Liver (tissue), 9 donors: ENCODE results near the gene ASTN1. TPM values are rescaled to one million over a fixed set of nuclear protein-coding genes. Genes with fewer than 3 reads are reported as not detected.

Source experiments
- DNase-seq: peaks from one replicate; pipeline ENCODE4 v3.0.0-alpha.2; 2017; ENCODE audit warnings: low spot score
- H3K27ac ChIP-seq, 2 donors: one replicate each; pipeline ENCODE4 v1.7.0; 2013; ENCODE audit warnings: inconsistent platforms in 2 of 2, low read length in 2 of 2, control low read depth in 1 of 2, low read depth in 1 of 2, mild to moderate bottlenecking in 1 of 2
- H3K27me3 ChIP-seq, 4 donors: one replicate each; pipeline versions ENCODE4 v1.6.1 to v1.7.0; 2013; ENCODE audit warnings: low read length in 3 of 4, inconsistent platforms in 1 of 4, mild to moderate bottlenecking in 1 of 4, moderate library complexity in 1 of 4; ENCODE audit not compliant: control insufficient read depth in 4 of 4, insufficient read depth in 4 of 4
- H3K36me3 ChIP-seq, 4 donors: one replicate each; pipeline versions ENCODE4 v1.6.1 to v1.7.0; 2013; ENCODE audit warnings: low read length in 3 of 4, mild to moderate bottlenecking in 3 of 4, low read depth in 1 of 4, moderate library complexity in 1 of 4; ENCODE audit not compliant: control insufficient read depth in 4 of 4, insufficient read depth in 3 of 4
- H3K4me1 ChIP-seq, 4 donors: one replicate each; pipeline versions ENCODE4 v1.6.1 to v1.7.0; 2013; ENCODE audit warnings: low read length in 3 of 4, mild to moderate bottlenecking in 3 of 4, moderate library complexity in 1 of 4; ENCODE audit not compliant: control insufficient read depth in 4 of 4, insufficient read depth in 4 of 4
- H3K4me3 ChIP-seq, 3 donors: one replicate each; pipeline versions ENCODE4 v1.6.1 to v1.7.0; 2013; ENCODE audit warnings: low read length in 3 of 3, control low read depth in 1 of 3, low read depth in 1 of 3, mild to moderate bottlenecking in 1 of 3
- H3K9ac ChIP-seq, 2 donors: one replicate each; pipeline ENCODE4 v1.7.0; 2013; ENCODE audit warnings: low read length in 2 of 2, mild to moderate bottlenecking in 2 of 2, moderate library complexity in 2 of 2, control low read depth in 1 of 2, low read depth in 1 of 2
- H3K9me3 ChIP-seq, 4 donors: one replicate each; pipeline versions ENCODE4 v1.6.1 to v1.7.0; 2013; ENCODE audit warnings: low read length in 3 of 4; ENCODE audit not compliant: control insufficient read depth in 4 of 4
- ATF3 ChIP-seq: IDR thresholded peaks from 2 replicates; pipeline ENCODE4 v1.6.1; 2016; ENCODE audit warnings: antibody characterized with exemption
- CTCF ChIP-seq: fragments of 150-350 bp; IDR thresholded peaks from 2 replicates; pipeline ENCODE4 v1.5.1; 2017; ENCODE audit warnings: improper control_type of control experiment, low read depth, low read length; ENCODE audit not compliant: missing input control
- EGR1 ChIP-seq, 2 donors: IDR thresholded peaks; 2 replicates each; pipeline ENCODE4 v1.6.1; 2016 to 2018; ENCODE audit warnings: antibody characterized with exemption in 2 of 2, low read depth in 2 of 2
- FOXA1 ChIP-seq: IDR thresholded peaks from 2 replicates; pipeline ENCODE4 v1.6.1; 2016; ENCODE audit warnings: antibody characterized with exemption
- GABPA ChIP-seq, 2 donors: IDR thresholded peaks in 1 of 2; conservative IDR thresholded peaks in 1 of 2; 2 replicates each; pipeline ENCODE4 v1.6.1; 2016; ENCODE audit warnings: antibody characterized with exemption in 2 of 2, mild to moderate bottlenecking in 1 of 2, moderate library complexity in 1 of 2
- HNF4A ChIP-seq, 2 donors: conservative IDR thresholded peaks; 2 replicates each; pipeline ENCODE4 v1.6.1; 2016; ENCODE audit warnings: antibody characterized with exemption in 2 of 2, mild to moderate bottlenecking in 2 of 2
- HNF4G ChIP-seq: IDR thresholded peaks from 2 replicates; pipeline ENCODE4 v1.6.1; 2016; ENCODE audit warnings: antibody characterized with exemption
- JUND ChIP-seq, 2 donors: IDR thresholded peaks; 2 replicates each; pipeline ENCODE4 v1.6.1; 2016; ENCODE audit warnings: antibody characterized with exemption in 2 of 2
- MAX ChIP-seq: IDR thresholded peaks from 2 replicates; pipeline ENCODE4 v1.6.1; 2016; ENCODE audit warnings: antibody characterized with exemption
- NR2F2 ChIP-seq: IDR thresholded peaks from 2 replicates; pipeline ENCODE4 v1.6.1; 2016; ENCODE audit warnings: antibody characterized with exemption
- RAD21 ChIP-seq, 2 donors: IDR thresholded peaks; 2 replicates each; pipeline ENCODE4 v1.6.1; 2016; ENCODE audit warnings: antibody characterized with exemption in 2 of 2, mild to moderate bottlenecking in 2 of 2
- REST ChIP-seq: IDR thresholded peaks from 2 replicates; pipeline ENCODE4 v1.6.1; 2016; ENCODE audit warnings: antibody characterized with exemption, mild to moderate bottlenecking
- SP1 ChIP-seq: IDR thresholded peaks from 2 replicates; pipeline ENCODE4 v1.6.1; 2018; ENCODE audit warnings: antibody characterized with exemption, mild to moderate bottlenecking
- TAF1 ChIP-seq: conservative IDR thresholded peaks from 2 replicates; pipeline ENCODE4 v1.6.1; 2016; ENCODE audit warnings: antibody characterized with exemption, mild to moderate bottlenecking
- YY1 ChIP-seq: IDR thresholded peaks from 2 replicates; pipeline ENCODE4 v1.6.1; 2016; ENCODE audit warnings: antibody characterized with exemption, mild to moderate bottlenecking
- ZBTB33 ChIP-seq: IDR thresholded peaks from 2 replicates; pipeline ENCODE4 v1.6.1; 2016; ENCODE audit warnings: antibody characterized with exemption
- WGBS: extraction: QIAGEN DNeasy Blood & Tissue Kit; methylation state at CpG from one replicate; pipeline ENCODE4 v1.1.7; 2013; 5-methylcytosine and 5-hydroxymethylcytosine counted together
- polyA plus RNA-seq, 2 donors: library from polyadenylated mRNA; stranded (reverse) in 1 of 2; unstranded in 1 of 2; fragments of 200-250 nt in 1 of 2; fragments of >200 nt in 1 of 2; fragmentation: Nextera tagmentation in 1 of 2; extraction: Ambion mirVana in 1 of 2; gene quantifications; one replicate each; pipeline versions ENCODE4 v1.2.1 to v1.2.3, GENCODE V29; 2013 to 2015
- total RNA-seq, 2 donors: library from RNA; depleted of rRNA; stranded (reverse); fragments of >200 nt; gene quantifications; one replicate each; pipeline ENCODE4 v1.2.3, GENCODE V29; 2014
- donor health status: healthy.
- donor health status: healthy.
- donor health status: healthy.
- donor health status: healthy.
- donor health status: healthy.

Gene ASTN1
- total and polyA plus RNA-seq, 4 donors, result 0.10 to 0.28 (median 0.18) TPM

- TF ChIP-seq CTCF, result no peak
- no peak for TF ChIP-seq TAF1
- TF ChIP-seq RAD21 (IDR thresholded peaks at IDR 0.05), result no peak
- TF ChIP-seq HNF4G, result no peak
- no peak for TF ChIP-seq YY1
- TF ChIP-seq ZBTB33, result no peak
- TF ChIP-seq ATF3, result no peak
- no peak for TF ChIP-seq NR2F2
- TF ChIP-seq SP1, result no peak
- no peak for TF ChIP-seq FOXA1
- no peak for TF ChIP-seq MAX
- no peak for TF ChIP-seq JUND (IDR thresholded peaks at IDR 0.05)
- TF ChIP-seq GABPA (IDR thresholded peaks at IDR 0.05 in 1 of 2, conservative IDR thresholded peaks at IDR 0.05 in 1 of 2), result no peak
- no peak for TF ChIP-seq REST
- H3K36me3 ChIP-seq, result no peaks in the 10 kb centered on the region
- no peak overlapping the region for H3K4me3 ChIP-seq
- H3K9me3 ChIP-seq, result no peaks in the 10 kb centered on the region
- no peaks in the 10 kb centered on the region for H3K27me3 ChIP-seq
- no peak for DNase-seq
- H3K9ac ChIP-seq, result no peak overlapping the region
- H3K27ac ChIP-seq, result no peak overlapping the region
- H3K4me1 ChIP-seq, result no peaks in the 10 kb centered on the region
- WGBS, result 85% methylated on average over 3 of the region's 3 CpGs
Observed at GRCh38 chr1:176888471-176889032, 276.0 kb downstream of the ASTN1 start.

GRCh38 chr1:176885751-176886150, 278.8 kb downstream of the ASTN1 start:
- DNase-seq, result no peak
- no peaks in the 10 kb centered on the region for H3K9me3 ChIP-seq
- no peak overlapping the region for H3K9ac ChIP-seq
- no peaks in the 10 kb centered on the region for H3K27me3 ChIP-seq
- H3K27ac ChIP-seq, result no peak overlapping the region
- 63% methylated on average over 2 of the region's 2 CpGs for WGBS
- TF ChIP-seq TAF1 (no peak), MAX (no peak), GABPA (IDR thresholded peaks at IDR 0.05 in 1 of 2, conservative IDR thresholded peaks at IDR 0.05 in 1 of 2) (no peak), HNF4G (no peak), EGR1 (IDR thresholded peaks at IDR 0.05; ENCODE audit: low read depth in 2 of 2) (no peak), HNF4A (conservative IDR thresholded peaks at IDR 0.05) (no peak), RAD21 (IDR thresholded peaks at IDR 0.05) (no peak), YY1 (no peak), NR2F2 (no peak), JUND (IDR thresholded peaks at IDR 0.05) (no peak)
- no peak overlapping the region for H3K4me3 ChIP-seq
- no peaks in the 10 kb centered on the region for H3K4me1 ChIP-seq
- H3K36me3 ChIP-seq, result no peaks in the 10 kb centered on the region
